Limb (tissue), 2 donors: ENCODE results near the gene WDR83.
"Not testable (repeated sequence)": the region's sequence is repeated elsewhere in the genome, so short reads cannot be mapped to it uniquely, and the experiment has no call there.

Experiments
- DNase-seq, 2 donors: peaks; one replicate each; pipeline ENCODE4 v3.0.0-alpha.2; 2016; ENCODE audit errors: extremely low spot score in 2 of 2

Gene WDR83

DNA sequence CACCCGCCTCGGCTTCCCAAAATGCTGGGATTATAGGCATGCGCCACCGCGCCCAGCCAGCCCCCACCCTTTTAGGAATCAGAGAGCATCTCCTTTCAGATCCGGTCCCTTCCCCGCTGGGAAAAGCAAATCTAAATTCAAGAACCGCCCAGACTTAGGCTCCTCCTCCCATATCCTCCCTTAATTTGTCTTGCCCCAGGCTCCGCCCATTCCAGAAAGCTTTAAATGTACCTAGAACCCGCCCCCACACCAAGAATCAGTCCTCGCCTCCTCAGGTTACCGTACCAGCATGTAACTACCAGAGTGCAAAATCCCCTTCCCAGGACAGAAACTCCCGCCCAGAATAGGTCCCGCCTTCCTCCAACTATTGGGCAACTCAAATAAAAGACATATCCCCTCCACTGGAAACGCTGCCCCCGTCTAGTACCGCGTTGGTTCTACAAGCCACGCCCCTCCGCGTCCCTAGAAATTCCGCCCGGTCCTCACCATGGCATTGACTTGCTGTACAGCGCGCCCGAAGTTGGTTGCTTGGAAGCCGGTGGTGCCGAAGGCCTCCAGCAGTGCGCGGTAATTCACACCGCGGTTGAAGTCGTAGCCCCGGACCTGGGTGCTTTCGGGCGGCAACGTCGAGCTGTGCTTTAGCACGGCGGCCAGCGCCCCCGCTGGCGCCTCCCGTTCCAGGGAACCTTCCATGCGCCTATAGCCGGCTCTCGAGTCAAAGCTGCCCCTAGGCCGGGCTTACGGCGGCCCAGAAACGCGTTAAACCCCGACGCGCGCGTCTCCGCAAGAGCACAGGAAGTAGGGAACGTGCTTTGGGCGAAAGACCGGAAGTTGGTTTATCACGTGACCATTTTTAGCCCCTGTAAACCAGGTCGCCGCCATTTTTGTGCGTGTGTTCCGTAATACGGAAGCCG lies 14.7 kb downstream of the WDR83 start, which contains the start of gene DHPS:
Gene DHPS, minus strand, starts transcription at position 807 of the 914 bp plus-strand sequence. Its CDS starts 114 bp downstream, at position 693.
- peak; percentile 88 to 96 for DNase-seq

- DNase-seq, result no peak
Observed at GRCh38 chr19:12685831-12686230, 19.2 kb downstream of the WDR83 start.

- DNase-seq, result peak in 1 of 2 donors; percentile 32
Observed at GRCh38 chr19:12687496-12688196, 21.0 kb downstream of the WDR83 start, which contains the start of gene GNG14. Gene GNG14, plus strand, starts transcription at chr19:12687998. Its CDS starts 51 bp downstream, at chr19:12688049.

GRCh38 chr19:12689012-12689411 lies 22.4 kb downstream of the WDR83 start:
- no peak for DNase-seq

- peak in 1 of 2 donors; percentile 28 for DNase-seq
Observed at GRCh38 chr19:12689581-12690216, 23.1 kb downstream of the WDR83 start.

- DNase-seq, result no peak
Observed at GRCh38 chr19:12692960-12693359, 26.4 kb downstream of the WDR83 start.

DNA sequence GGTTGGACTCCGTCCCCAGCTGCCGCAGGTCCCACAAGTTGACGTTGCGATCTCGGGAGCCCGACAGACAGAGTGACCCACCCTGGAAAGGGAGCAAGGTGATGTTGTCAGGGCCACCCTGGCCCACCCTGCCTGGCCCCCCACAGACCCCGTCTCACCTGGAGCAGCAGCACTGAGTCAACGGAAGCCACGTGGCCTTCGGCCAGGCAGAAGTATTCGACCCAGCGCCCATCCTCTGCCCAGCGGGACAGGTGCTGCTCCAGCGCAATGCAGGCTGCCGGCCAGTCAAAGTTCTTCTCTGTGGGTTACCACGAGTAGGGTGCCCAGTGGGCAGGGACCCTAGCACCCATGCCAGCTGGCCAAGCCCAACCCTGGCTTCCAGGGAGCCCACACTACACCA lies 28.0 kb downstream of the WDR83 start:
- DNase-seq, result no peak

- DNase-seq, result no peak
Observed at GRCh38 chr19:12695096-12695495, 28.5 kb downstream of the WDR83 start.

- no peak for DNase-seq
Observed at GRCh38 chr19:12695514-12695913, 28.9 kb downstream of the WDR83 start.

DNA sequence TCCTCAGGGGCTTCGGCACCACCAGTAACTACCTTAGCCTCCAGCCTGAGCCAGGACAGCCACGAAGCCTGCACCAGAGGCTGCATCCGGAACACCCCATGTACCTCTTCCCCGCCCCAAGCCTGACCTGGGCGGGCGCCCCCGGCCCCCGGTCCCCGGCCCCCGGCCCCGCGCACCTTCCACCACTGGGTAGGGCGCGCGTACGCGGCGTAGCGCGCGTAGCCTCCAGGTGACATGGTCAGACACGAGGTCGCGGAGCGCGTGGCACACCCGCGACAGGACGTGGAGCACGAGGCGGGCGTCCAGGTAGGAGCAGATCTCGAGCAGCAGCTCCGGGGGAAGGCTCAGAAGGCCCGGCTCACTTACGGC lies 29.4 kb downstream of the WDR83 start:
- no peak for DNase-seq

GRCh38 chr19:12696366-12697335 lies 30.0 kb downstream of the WDR83 start, which contains the start of gene FBXW9:
Gene FBXW9, minus strand, starts transcription at chr19:12696631. Its CDS starts 50 bp downstream, at chr19:12696581.
- peak; percentile 89 to 98 for DNase-seq

GRCh38 chr19:12697425-12697824 lies 30.8 kb downstream of the WDR83 start:
- DNase-seq, result not testable (repeated sequence)

GRCh38 chr19:12698138-12698537 lies 31.5 kb downstream of the WDR83 start:
- no peak for DNase-seq

GRCh38 chr19:12701596-12702282 lies 35.1 kb downstream of the WDR83 start:
- no peak for DNase-seq

DNA sequence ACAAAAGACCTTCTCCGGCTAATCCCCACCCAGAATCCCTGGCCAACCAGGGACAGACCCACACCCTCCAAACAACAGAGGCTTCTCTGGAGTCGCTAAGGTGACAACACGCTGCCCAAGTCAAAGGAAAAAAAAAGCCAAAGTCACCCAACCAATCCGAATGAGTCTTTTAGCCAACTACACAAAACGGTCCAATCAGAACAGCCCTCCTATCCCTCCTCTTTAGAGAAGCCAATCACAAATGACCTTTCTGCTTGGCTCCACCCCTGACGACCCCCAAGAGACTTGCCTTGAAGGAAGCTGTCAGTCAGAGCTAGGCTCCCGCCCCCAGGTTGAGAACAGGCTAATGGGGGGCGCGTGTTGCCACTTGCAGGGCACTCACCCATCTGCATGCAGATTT lies 36.4 kb downstream of the WDR83 start:
- peak in 1 of 2 donors; percentile 61 for DNase-seq

DNA sequence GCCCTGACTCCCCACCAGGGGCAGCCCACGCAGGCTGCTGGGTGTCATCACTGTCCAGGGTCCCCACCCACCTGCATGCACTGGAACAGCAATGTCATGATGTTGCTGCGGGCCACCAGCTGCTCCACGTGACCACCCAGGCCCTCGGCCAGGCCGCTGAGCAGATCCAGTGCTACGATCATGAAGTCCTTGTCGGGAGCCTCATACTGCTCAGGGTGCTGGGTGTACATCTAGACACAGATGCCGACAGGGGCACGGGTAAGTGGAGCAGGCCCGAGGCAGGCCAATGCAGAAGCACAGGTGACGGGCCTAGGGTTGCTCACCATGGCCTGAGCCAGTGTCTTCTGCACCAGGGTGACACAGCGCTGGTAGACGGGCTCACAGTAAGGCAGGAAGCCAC lies 38.6 kb downstream of the WDR83 start:
- DNase-seq, result no peak

GRCh38 chr19:12705654-12706331 lies 39.2 kb downstream of the WDR83 start:
- DNase-seq, result no peak

DNA sequence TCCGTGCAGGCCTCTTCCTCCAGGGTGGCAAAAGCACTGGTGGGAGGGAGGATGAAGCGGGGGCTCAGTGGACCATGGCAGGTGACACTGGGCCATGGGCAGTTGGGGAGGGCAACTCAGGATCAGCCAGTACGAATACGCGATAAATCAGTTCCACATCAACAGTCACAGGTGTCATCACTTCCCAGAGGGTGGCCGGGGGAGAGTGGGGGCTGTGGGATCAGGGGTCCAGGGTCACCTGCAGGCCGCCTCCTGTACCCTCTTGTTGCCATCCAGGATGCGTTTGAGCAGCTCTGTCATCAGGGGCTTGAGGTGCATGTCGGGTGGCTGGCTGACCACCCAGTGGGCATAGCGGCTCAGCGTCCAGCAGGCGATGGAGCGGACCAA lies 39.7 kb downstream of the WDR83 start:
- DNase-seq, result no peak

GRCh38 chr19:12708641-12709040 lies 42.0 kb downstream of the WDR83 start:
- DNase-seq, result no peak
